Skeletal muscle cell (primary cell): Measurements from ENCODE around the gene RELN.
"Not testable (repeated sequence)": the region's sequence is repeated elsewhere in the genome, so short reads cannot be mapped to it uniquely, and the experiment has no call there.

Source experiments
- DNase-seq: peaks from one replicate; pipeline ENCODE4 v3.0.0-alpha.2; 2010; ENCODE audit warnings: low read depth
- H3K4me3 ChIP-seq: 2 replicates; pipeline ENCODE4 v1.5.1; 2011; ENCODE audit warnings: low read depth, mild to moderate bottlenecking, control low read depth, low read length, moderate library complexity

Gene RELN

DNA sequence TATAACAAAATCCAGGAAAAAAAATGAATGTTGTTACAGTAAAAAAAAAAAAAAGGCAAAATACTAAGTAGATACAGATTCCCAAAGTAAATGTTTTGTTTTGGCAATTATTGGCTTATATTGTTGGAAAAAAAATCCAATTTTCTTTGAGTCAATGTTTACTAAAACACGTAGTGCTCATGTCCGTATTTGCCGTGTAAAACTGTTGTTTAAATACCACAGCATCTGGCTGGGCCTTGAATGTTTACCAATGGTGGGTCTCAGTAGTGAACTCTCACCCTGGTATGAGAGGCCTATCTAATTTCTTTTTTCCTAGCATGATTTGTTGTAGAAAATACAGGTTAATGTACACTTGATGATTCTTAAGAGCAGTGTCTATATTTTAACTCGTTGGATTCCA is 502.0 kb downstream of the RELN start:
- DNase-seq: no peak
- H3K4me3 ChIP-seq: no peak overlapping the region

DNA sequence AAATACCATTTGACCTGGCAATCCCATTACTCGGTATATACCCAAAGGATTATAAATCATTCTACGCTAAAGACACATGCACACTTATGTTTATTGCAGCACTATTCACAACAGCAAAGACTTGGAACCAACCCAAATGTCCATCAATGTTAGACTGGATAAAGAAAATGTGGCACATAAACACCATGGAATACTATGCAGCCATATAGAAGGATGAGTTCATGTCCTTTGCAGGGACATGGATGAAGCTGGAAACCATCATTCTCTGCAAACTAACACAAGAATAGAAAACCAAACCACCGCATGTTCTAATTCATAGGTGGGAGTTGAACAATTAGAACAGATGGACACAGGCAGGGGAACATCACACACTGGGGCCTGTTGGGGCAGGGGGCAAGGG is 502.6 kb downstream of the RELN start:
- not testable (repeated sequence) for DNase-seq, H3K4me3 ChIP-seq

- H3K4me3 ChIP-seq: no peak overlapping the region
- no peak for DNase-seq
These were observed 508.7 kb downstream of the RELN start for GRCh38 chr7:103480771-103481170.

DNA sequence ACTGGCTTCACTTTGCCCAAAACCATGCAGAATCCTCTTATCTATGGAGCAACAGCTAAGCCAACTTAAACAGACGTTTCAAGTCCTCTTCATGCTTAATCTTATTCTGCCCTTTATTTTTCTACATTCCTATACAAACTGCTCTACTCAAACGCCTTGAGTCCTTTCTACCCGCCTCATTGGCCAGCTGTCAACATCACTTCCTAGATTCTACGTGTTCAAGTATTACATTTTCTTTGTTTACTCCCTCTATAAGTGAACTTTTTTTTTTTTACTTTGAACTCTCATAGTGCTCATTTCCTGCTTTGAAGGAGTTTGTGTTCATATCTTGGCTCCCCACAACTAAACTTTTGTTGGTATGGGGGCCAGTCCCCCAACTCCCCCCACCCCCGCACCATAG is 514.5 kb downstream of the RELN start:
- DNase-seq: no peak
- no peak overlapping the region for H3K4me3 ChIP-seq

GRCh38 chr7:103469095-103469948 is 520.1 kb downstream of the RELN start:
- DNase-seq: no peak
- no peak overlapping the region for H3K4me3 ChIP-seq

DNA sequence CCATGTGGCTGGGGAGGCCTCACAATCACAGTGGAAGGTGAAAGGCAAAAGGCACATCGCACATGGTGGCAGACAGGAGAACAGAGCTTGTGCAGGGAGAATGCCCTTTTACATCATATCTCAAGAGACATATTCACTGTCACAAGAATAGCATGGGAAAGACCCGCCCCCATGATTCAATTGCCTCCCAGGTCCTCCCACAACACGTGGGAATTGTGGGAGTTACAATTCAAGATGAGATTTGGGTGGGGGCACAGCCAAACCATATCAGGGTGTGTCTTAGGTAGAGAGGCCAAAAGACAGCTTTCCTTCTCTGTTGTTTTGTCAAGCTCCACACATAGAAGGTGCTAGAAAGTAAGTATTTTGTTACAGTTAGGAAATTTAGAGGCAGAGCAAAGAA is 522.6 kb downstream of the RELN start:
- DNase-seq: no peak
- H3K4me3 ChIP-seq: no peak overlapping the region

DNA sequence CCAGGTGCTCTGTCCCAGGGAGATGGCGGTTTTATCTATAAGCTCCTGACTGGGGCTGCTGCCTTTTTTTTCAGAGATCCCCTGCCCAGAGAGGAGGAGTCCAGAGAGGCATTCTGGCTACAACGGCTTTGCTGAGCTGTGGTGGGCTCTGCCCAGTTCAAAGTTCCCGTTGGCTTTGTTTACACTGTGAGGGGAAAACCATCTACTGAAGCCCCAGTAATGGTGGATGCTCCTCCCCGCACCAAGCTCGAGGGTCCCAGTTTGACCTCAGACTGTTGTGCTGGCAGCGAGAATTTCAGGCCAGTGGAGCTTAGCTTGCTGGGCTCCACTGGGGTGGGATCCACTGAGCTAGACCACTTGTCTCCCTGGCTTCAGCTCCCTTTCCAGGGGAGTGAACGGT is 527.1 kb downstream of the RELN start:
- no peak for DNase-seq
- H3K4me3 ChIP-seq: no peak overlapping the region

GRCh38 chr7:103447073-103447960 is 542.1 kb downstream of the RELN start:
- peak; percentile 4 for DNase-seq
- no peak overlapping the region for H3K4me3 ChIP-seq

DNA sequence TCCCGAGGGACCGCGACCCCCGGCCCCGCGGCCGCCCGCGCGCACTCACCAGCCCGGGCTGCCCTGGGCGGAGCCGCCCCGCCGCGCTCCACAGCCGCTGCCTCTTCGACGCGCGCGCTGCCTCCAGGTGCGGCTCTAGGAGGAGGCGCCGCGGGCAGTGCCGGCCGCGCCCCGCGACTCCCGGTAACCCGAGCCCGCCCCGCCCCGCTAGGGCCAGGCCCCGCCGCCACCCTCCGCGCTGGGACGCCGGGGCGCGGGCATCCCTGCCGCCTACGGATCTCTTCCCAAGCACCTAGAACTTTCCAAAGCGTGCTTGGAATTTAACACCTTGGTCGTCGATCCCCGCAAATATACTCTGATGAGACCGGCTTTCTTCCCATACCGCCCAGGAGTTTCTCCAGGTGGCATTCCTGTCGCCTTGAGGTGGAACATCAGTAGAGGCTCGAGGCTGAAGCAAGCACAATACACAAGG is 543.4 kb downstream of the RELN start, which contains the start of gene SLC26A5:
SLC26A5 (minus strand) TSS at position 159 of the 472 bp plus-strand sequence. CDS start 24,693 bp downstream, outside the sequence.
- peak within 1 kb of the TSS; percentile 30 for H3K4me3 ChIP-seq
- no peak for DNase-seq

- H3K4me3 ChIP-seq: peak overlapping the region; percentile 30
- DNase-seq: no peak
These were observed 544.0 kb downstream of the RELN start for GRCh38 chr7:103445228-103446048.

- no peak for DNase-seq
- no peak overlapping the region for H3K4me3 ChIP-seq
These were observed 549.8 kb downstream of the RELN start for GRCh38 chr7:103439661-103440060.

DNA sequence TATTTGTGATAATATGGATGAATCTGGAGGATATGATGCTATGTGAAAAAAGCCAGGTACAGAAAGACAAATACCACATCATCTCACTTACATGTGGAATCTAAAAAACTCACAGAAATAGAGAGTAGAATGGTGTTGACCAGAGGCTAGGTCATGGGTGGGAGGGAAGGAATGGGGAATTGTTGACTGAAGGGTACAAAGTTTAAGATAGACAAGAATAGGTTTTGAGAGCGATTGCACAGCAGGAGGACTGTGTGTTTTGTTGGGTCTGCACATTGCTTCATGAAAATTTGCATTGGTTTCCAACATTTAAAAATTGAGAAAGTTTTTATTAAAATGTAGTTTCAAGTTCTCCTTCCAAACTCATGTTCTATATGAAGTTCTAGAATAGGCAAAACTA is 551.8 kb downstream of the RELN start:
- DNase-seq: no peak
- H3K4me3 ChIP-seq: no peak overlapping the region

GRCh38 chr7:103432712-103433111 is 556.7 kb downstream of the RELN start:
- DNase-seq: no peak
- H3K4me3 ChIP-seq: no peak overlapping the region

- DNase-seq: no peak
- no peak overlapping the region for H3K4me3 ChIP-seq
These were observed 564.3 kb downstream of the RELN start for GRCh38 chr7:103425177-103425576.

DNA sequence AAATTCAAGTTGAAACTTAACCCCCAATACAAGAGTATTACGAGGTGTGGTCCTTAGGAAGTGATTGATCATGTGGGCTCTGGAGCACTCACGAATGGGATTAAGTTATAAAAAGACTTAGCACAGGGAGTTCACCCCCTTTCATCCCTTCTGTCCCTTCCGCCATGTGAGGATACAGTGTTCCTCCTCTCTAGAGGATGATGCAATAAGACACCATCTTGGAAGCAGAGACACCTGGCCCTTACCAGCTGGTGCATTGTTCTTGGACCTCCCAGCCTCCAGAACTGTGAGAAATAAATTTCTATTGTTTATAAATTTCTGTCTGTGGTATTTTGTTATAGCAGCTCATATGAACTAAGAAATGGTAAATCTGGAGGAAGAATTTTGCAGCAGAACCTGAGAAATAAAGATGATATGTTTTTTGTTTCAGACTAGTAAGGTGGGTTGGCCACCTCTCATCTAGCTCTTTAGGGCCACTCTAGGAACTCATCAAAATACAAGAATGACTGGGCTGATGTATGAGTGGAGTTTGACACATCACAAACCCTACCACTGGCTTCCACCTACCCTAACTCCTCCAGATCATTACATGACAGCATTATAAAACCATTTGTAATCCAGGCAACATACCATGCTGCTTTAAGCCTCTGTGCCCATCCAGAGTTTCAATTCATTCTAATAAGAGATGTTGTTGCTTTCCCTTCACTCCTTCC is 565.8 kb downstream of the RELN start:
- no peak overlapping the region for H3K4me3 ChIP-seq
- no peak for DNase-seq
